Effector memory CD8-positive, alpha-beta T cell (primary cell): ENCODE data around the gene PRR23C.

Experiments
- ATAC-seq: fragments of 150-1000 bp; cut with Tn5 transposase; replicated peaks from 2 replicates; pipeline ENCODE4 v1.10.0; 2021; ENCODE audit warnings: mild to moderate bottlenecking, moderate library complexity
- DNase-seq, 3 experiments: peaks; one replicate each; pipeline ENCODE4 v3.0.0; 2021
- H3K27ac Mint-ChIP-seq, 2 donors: one replicate each; pipeline ENCODE4 v1.8.0; 2022; ENCODE audit warnings: mild to moderate bottlenecking in 2 of 2, mixed read lengths in 2 of 2, moderate library complexity in 2 of 2
- H3K27me3 Mint-ChIP-seq, 2 donors: one replicate each; pipeline ENCODE4 v1.8.0; 2022; ENCODE audit warnings: mixed read lengths in 2 of 2
- H3K36me3 Mint-ChIP-seq: one replicate; pipeline ENCODE4 v1.8.0; 2022; ENCODE audit warnings: mild to moderate bottlenecking, moderate library complexity, mixed read lengths; ENCODE audit not compliant: insufficient read depth
- H3K4me1 Mint-ChIP-seq, 2 donors: one replicate each; pipeline ENCODE4 v1.8.0; 2022; ENCODE audit warnings: low read depth in 2 of 2, mixed read lengths in 2 of 2
- H3K4me3 Mint-ChIP-seq, 2 donors: one replicate each; pipeline ENCODE4 v1.8.0; 2022; ENCODE audit warnings: mild to moderate bottlenecking in 2 of 2, mixed read lengths in 2 of 2, moderate library complexity in 2 of 2
- H3K9me3 Mint-ChIP-seq, 2 donors: one replicate each; pipeline ENCODE4 v1.8.0; 2022; ENCODE audit warnings: mixed read lengths in 2 of 2

PRR23C gene

DNA sequence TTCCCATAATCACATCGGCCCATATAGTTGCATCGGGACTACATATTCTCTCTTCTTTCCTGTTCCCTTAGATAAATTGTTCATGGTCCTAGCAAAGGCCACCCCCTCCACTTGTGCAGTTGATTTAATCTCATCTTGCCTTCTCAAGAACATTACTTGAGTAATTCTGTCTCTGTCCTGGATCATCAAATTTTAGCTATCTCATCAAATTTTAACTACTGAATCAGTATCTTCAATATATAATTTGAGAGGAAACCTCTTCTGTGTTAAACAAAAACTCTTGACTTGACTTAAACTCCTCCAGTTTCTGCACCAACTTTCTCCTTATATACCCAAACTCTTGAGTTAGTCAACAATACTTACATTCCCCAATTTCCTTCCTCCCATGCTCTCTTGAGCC, 19.7 kb downstream of the PRR23C start:
- peaks cover 0 to 5% of the 10 kb centered on the region in 2 donors for H3K27me3 Mint-ChIP-seq
- H3K4me3 Mint-ChIP-seq: no peak overlapping the region
- no peak for ATAC-seq
- DNase-seq: no peak
- H3K36me3 Mint-ChIP-seq: no peaks in the 10 kb centered on the region
- H3K4me1 Mint-ChIP-seq: no peaks in the 10 kb centered on the region
- H3K9me3 Mint-ChIP-seq: no peaks in the 10 kb centered on the region
- no peak overlapping the region for H3K27ac Mint-ChIP-seq

DNA sequence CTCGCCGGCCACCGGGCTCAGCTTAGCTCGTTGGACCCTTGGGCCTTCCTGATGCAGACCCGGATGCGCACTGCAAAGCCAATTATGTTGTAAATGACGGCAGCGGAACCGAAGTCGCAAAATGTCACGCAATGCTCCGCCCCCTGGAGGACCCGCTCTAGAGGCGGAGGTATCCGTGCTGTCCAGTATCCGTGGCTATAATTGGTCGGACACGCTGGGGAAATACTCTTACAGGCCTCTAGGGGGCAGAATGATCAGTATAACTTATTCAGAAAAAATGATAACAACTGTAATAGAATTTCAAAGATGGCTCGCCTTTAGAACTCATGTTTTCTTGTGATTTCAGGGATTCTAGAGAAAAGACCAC, 23.8 kb downstream of the PRR23C start, which contains the start of gene PRR23B:
PRR23B (minus strand) TSS at position 59 of the 367 bp plus-strand sequence. CDS start 265 bp downstream, outside the sequence.
- ATAC-seq (no peak), DNase-seq (no peak)
- Mint-ChIP-seq H3K4me1 (no peaks in the 10 kb centered on the region), H3K27me3 (peaks cover 0 to 12% of the 10 kb centered on the region in 2 donors), H3K36me3 (no peaks in the 10 kb centered on the region), H3K27ac (no peak within 1 kb of the TSS), H3K4me3 (no peak within 1 kb of the TSS), H3K9me3 (peaks cover 0 to 4% of the 10 kb centered on the region in 2 donors)

DNA sequence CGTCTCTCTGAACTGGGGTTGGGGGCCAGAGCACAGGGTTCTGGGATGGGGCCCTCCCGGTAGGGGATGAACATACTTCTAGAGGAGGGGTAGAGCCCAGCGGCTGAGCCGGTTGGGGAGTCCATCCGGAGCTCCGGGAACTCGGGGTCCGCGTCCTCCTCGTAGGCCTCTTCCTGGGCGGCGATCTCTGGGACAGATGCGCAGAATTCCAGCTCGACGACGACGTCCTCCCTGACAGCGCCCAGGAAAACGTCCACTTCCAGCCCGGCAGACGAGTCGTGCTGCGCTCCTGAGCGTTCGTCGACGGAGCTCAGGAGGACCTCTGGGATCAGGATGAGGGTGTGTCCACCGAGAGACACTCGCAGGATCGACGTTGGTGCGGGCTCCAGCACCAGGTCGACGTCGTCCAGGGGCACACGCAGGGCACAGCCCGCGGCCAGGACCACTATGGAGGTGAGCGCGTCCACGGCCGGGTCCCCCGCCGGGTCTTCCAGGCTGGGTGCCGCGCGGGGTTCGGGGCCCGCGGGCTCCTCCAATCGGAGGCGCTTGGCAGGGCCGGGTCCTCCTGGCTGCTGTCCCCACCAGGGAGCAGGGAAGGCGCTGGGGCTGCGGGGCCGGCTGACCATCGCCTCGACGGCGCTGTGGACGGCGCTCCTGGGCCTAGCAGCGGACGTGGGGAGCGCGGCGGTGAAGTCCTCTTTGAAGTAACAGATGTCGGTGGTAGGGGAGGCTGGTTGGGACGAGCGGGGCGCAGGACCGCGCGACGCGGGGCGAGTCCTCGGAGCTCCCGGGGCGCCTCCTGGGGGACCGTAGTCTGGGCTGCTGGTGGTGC, 24.4 kb downstream of the PRR23C start:
- ATAC-seq (no peak), DNase-seq (no peak)
- Mint-ChIP-seq H3K9me3 (peaks cover 0 to 4% of the 10 kb centered on the region in 2 donors), H3K27ac (no peak overlapping the region), H3K27me3 (peaks cover 0 to 12% of the 10 kb centered on the region in 2 donors), H3K36me3 (no peaks in the 10 kb centered on the region), H3K4me3 (no peak overlapping the region), H3K4me1 (no peaks in the 10 kb centered on the region)

DNA sequence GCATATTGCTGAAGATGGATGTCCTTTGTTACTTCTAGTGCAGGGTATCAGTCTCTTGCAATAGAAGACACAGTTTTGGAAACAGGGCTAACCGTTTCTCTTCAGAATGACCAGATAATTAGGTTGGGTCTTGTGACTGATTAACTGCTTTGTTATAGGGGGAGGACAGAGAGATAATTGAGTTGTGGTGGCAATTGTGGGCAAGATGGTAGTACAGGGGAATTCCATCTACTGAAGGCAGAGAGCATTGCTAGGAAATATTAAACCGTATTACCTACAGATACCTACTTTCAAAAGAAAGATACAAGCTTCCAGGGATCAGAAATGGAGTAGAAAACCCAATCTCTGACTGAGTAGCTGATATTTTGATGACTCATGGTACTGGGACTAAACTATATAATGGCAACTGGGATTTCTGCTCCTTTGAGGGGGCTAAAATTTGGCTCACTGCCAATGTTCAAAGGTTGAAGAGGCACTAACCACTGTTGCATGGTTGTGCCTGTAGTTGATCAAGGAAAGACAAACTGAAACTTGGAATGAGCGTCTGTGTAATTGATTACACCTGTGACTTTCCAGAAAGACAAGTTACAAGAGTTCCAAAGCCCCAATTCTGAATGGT, 28.2 kb downstream of the PRR23C start:
- ATAC-seq: no peak
- Mint-ChIP-seq H3K4me1 (no peaks in the 10 kb centered on the region), H3K36me3 (no peaks in the 10 kb centered on the region), H3K4me3 (no peak overlapping the region), H3K9me3 (peaks cover 0 to 4% of the 10 kb centered on the region in 2 donors), H3K27ac (no peak overlapping the region), H3K27me3 (peaks cover 2 to 12% of the 10 kb centered on the region in 2 donors)
- no peak for DNase-seq

DNA sequence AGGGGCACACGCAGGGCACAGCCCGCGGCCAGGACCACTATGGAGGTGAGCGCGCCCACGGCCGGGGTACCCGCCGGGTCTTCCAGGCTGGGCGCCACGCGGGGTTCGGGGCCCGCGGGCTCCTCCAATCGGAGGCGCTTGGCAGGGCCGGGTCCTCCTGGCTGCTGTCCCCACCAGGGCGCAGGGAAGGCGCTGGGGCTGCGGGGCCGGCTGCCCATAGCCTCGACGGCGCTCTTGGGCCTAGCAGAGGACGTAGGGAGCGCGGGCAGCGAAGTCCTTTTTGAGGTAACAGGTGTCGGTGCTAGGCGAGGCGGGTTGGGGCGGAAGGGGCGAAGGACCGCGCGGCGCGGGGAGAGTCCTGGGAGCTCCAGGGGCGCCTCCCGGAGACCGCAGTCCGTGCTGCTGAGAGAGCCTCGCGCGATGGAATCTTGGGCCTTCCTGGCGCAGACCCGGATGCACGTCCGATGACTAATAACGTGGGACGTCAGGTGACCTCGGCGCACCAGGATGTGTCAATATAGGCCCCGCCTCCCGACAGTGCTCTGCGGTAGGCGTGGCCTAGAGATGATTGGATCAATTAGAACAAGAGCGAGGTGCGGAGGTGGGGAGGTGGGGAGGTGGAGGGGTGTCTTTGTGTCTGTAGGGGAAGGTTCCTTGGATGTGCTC, 38.5 kb downstream of the PRR23C start, which contains the start of gene PRR23A:
PRR23A (minus strand) TSS at position 218 of the 666 bp plus-strand sequence; CDS start at position 218, 0 bp downstream.
- peaks cover 4 to 5% of the 10 kb centered on the region in 2 donors for H3K27me3 Mint-ChIP-seq
- H3K4me3 Mint-ChIP-seq: no peak within 1 kb of the TSS
- DNase-seq: no peak
- no peak for ATAC-seq
- no peak within 1 kb of the TSS for H3K27ac Mint-ChIP-seq
- H3K9me3 Mint-ChIP-seq: peaks cover 11 to 12% of the 10 kb centered on the region in 2 donors
- no peaks in the 10 kb centered on the region for H3K4me1 Mint-ChIP-seq
- no peaks in the 10 kb centered on the region for H3K36me3 Mint-ChIP-seq

DNA sequence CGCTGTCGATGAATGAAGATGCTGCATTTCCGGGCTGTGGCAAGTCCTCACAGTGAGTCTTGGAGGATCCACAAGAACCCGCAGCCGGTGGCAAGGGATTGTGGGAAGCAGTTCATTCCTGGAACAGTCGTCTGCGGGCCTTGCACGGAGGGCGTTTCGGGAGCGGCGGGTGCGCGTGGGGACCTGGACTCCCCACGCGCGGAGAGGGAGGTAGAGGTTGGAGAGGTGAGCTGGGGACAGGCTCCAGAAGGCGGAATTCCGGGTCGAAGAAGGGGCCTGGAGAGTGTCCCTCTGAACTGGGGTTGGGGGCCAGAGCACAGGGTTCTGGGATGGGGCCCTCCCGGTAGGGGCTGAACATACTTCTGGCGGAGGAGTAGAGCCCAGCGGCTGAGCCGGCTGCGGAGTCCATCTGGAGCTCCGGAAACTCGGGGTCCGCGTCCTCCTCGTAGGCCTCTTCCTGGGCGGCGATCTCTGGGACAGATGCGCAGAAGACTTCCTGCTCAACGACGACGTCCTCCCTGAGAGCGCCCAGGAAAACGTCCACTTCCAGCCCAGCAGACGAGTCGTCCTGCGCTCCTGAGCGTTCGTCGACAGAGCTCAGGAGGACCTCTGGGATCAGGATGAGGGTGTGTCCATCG, 39.2 kb downstream of the PRR23C start:
- Mint-ChIP-seq H3K4me1 (no peaks in the 10 kb centered on the region), H3K27me3 (peaks cover 0 to 5% of the 10 kb centered on the region in 2 donors), H3K4me3 (no peak overlapping the region), H3K27ac (no peak overlapping the region), H3K36me3 (no peaks in the 10 kb centered on the region), H3K9me3 (peaks cover 14 to 17% of the 10 kb centered on the region in 2 donors)
- ATAC-seq (no peak), DNase-seq (no peak)

DNA sequence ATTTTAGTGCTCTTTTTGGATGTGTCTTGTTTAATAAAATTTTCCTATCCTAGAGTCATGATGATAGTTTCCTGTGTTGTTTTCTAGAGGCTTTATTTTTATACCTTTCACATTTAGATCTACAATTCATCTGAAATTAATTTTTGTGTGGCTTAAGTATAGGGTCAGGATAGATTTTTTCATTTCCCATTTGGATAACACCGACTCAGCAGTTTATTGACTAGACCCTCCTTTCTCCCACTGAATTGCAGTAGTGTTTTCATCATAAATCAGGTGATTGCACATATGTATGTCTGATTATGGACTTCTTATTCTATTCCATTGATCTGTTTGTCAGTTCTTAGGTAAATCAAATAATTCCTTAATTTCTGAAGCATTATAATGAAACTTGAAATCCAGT, 49.0 kb downstream of the PRR23C start:
- Mint-ChIP-seq H3K36me3 (no peaks in the 10 kb centered on the region), H3K27me3 (peaks cover 45 to 48% of the 10 kb centered on the region in 2 donors), H3K27ac (no peak overlapping the region), H3K4me1 (no peaks in the 10 kb centered on the region), H3K4me3 (no peak overlapping the region), H3K9me3 (peaks cover 0 to under 1% of the 10 kb centered on the region in 2 donors)
- ATAC-seq (no peak), DNase-seq (no peak)
